ENCODE measurements around the gene GARRE1.

The GARRE1 gene

GRCh38 chr19:34299576-34299975 is 45.2 kb downstream of the GARRE1 start:
- DNase-seq = no peak

GRCh38 chr19:34300380-34300779 is 46.0 kb downstream of the GARRE1 start:
- DNase-seq = no peak

- DNase-seq = no peak
Measured at GRCh38 chr19:34300962-34301361, 46.6 kb downstream of the GARRE1 start.

Data from hematopoietic multipotent progenitor cell treated with erythropoietin and hydrocortisone succinate and interleukin-3 and kit ligand, for 8 days (in vitro differentiated cells).